Stomach (tissue), 4 donors: ENCODE data around the gene LCK.

Source experiments
- EP300 ChIP-seq: sonication (generic); formaldehyde crosslinking; IDR thresholded peaks from one replicate; pipeline ENCODE4 v1.6.1; 2017; ENCODE audit warnings: antibody characterized with exemption
- POLR2A ChIP-seq, 4 donors: fragments of 450-650 bp; IDR thresholded peaks; one replicate each; pipeline ENCODE4 v1.6.1; 2016; ENCODE audit warnings: antibody characterized with exemption in 4 of 4, control low read depth in 2 of 4, mild to moderate bottlenecking in 1 of 4, moderate library complexity in 1 of 4
- POLR2AphosphoS5 ChIP-seq, 3 donors: sonication (generic); formaldehyde crosslinking; IDR thresholded peaks; one replicate each; pipeline ENCODE4 v1.6.1; 2016; ENCODE audit warnings: antibody characterized with exemption in 3 of 3
- TF ChIP-seq, protein P1 (sequence below), 7 experiments: fragments of 450-650 bp in 4 of 7; fragments of 200-600 bp in 3 of 7; sonication (generic) in 3 of 7; IDR thresholded peaks; one replicate each; pipeline ENCODE4 v1.5.1; 2016 to 2019; ENCODE audit warnings: antibody characterized with exemption in 7 of 7, control low read depth in 2 of 7, mild to moderate bottlenecking in 1 of 7

DNA sequence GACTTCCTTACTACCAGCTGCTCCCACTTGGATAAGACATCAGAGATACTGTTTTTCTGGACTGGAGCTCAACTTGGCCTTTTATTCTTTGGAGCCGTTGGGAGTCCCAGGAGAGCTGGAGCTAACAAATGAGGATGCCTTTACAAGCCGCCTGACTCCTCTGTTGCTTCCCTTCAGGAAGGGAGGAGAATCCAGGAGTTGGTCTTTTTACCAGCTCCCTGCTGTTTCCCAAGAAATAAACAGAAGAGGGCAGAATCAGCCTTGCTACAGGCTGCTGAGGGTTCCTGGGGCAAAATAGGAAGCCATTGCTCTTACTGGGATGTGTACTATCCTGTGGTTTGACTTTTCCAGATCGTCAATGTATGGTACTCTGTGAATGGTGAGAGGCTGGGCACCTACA lies 27.4 kb upstream of the LCK start:
- TF ChIP-seq, protein P1, sequence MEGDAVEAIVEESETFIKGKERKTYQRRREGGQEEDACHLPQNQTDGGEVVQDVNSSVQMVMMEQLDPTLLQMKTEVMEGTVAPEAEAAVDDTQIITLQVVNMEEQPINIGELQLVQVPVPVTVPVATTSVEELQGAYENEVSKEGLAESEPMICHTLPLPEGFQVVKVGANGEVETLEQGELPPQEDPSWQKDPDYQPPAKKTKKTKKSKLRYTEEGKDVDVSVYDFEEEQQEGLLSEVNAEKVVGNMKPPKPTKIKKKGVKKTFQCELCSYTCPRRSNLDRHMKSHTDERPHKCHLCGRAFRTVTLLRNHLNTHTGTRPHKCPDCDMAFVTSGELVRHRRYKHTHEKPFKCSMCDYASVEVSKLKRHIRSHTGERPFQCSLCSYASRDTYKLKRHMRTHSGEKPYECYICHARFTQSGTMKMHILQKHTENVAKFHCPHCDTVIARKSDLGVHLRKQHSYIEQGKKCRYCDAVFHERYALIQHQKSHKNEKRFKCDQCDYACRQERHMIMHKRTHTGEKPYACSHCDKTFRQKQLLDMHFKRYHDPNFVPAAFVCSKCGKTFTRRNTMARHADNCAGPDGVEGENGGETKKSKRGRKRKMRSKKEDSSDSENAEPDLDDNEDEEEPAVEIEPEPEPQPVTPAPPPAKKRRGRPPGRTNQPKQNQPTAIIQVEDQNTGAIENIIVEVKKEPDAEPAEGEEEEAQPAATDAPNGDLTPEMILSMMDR (IDR thresholded peaks at IDR 0.05), result no peak
- no peak for TF ChIP-seq POLR2A (IDR thresholded peaks at IDR 0.05)
- no peak for TF ChIP-seq POLR2AphosphoS5 (IDR thresholded peaks at IDR 0.05)
- TF ChIP-seq EP300, result no peak
